NCI-H1930 (cell line): Measurements from ENCODE around the gene NKAPL.
"Not testable (repeated sequence)": the region's sequence is repeated elsewhere in the genome, so short reads cannot be mapped to it uniquely, and the experiment has no call there.

Source experiments
- DNase-seq, 2 experiments: peaks; one replicate each; lab custom pipeline; 2025; lab: John Stamatoyannopoulos, UW

The NKAPL gene

DNA sequence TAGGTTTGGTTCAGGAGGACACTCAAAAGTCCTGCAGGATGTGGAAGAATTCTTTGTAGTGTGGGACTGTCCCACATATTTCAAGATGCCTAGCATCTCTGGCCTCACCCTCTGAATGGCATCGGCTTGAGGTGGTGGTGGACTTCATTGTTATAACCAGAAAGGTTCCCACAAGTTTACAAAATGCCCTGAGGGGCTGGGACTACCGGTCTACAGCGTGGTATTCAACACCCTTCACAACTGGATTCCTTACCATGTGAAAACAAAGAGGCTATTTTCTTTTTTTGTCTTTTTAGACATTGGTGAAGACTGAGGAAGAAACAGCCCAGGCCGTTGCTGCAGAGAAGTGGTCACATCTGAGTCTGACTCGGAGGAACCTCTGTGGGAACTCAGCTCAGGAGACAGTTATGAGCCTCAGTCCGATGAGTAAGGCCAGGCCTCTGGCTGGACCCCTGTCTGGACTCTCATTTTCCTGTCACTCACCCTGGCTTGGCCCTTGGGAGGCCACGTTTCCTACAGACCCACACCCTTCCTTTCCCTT lies 37.5 kb downstream of the NKAPL start:
- no peak for DNase-seq

DNA sequence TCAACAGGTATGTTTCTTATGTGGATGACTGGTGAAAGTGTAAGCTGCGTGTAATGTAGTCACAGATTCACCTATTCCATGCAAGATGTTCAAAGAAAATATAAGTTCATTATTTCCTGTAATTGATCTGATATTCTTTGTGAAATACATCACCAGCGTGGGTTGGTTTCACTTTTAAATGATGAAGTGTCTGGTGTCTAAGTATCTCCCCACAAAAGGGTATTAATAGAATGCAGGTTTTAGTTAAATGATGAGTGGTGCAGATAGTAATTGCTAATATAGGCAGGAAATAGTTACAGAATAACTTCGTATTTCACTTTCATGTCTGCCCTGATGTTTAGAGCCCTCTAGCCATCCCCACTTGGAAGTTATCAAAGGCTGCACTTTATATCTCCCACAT lies 44.5 kb downstream of the NKAPL start:
- no peak for DNase-seq

DNA sequence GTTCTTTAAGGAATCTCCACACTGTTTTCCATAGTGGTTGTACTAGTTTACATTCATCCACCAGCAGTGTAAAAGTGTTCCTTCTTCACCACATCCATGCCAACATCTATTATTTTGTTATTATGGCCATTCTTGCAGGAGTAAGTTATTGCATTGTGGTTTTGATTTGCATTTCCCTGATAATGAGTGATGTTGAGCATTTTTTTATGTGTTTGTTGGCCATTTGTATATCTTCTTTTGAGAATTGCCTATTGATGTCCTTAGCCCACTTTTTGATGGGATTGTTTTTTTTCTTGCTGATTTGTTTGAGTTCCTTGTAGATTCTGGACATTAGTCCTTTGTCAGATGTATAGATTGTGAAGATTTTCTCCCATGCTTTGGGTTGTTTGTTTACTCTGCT lies 47.3 kb downstream of the NKAPL start:
- not testable (repeated sequence) for DNase-seq
